SJSA1 (cell line): ENCODE results near the gene ADAT3. TPM values are rescaled to one million over a fixed set of nuclear protein-coding genes. Genes with fewer than 3 reads are reported as not detected.

ENCODE experiments used
- DNase-seq, 2 experiments: peaks; one replicate each; pipeline ENCODE4 v3.0.0-alpha.2; 2015 to 2020; ENCODE audit warnings: low spot score in 2 of 2, low read depth in 1 of 2
- H3K27ac ChIP-seq: fragments of 250-450 bp; sonication (Bioruptor Pico); 2 replicates; pipeline ENCODE4 v1.5.1; 2020; ENCODE audit warnings: mild to moderate bottlenecking, moderate library complexity
- H3K27me3 ChIP-seq: fragments of 250-450 bp; sonication (Bioruptor Pico); replicated peaks from 2 replicates; pipeline ENCODE4 v1.5.1; 2020; ENCODE audit warnings: mild to moderate bottlenecking, moderate library complexity
- H3K36me3 ChIP-seq: fragments of 250-450 bp; sonication (Bioruptor Pico); 2 replicates; pipeline ENCODE4 v1.5.1; 2020; ENCODE audit warnings: mild to moderate bottlenecking
- H3K4me1 ChIP-seq: fragments of 250-450 bp; sonication (Bioruptor Pico); replicated peaks from 2 replicates; pipeline ENCODE4 v1.6.1; 2021; ENCODE audit warnings: mild to moderate bottlenecking
- H3K4me3 ChIP-seq: fragments of 250-450 bp; sonication (Bioruptor Pico); 2 replicates; pipeline ENCODE4 v1.5.1; 2020; ENCODE audit warnings: mild to moderate bottlenecking
- H3K9me3 ChIP-seq: fragments of 250-450 bp; sonication (Bioruptor Pico); replicated peaks from 2 replicates; pipeline ENCODE4 v1.5.1; 2020; ENCODE audit warnings: mild to moderate bottlenecking
- total RNA-seq: library from RNA; depleted of rRNA; stranded (reverse); fragments of >200 nt; shearing (Covaris generic); gene quantifications from 2 replicates; pipeline ENCODE4 v1.2.3, GENCODE V29; 2014

ADAT3 gene
- total RNA-seq, 1 experiment from 2014 or later = 2.4 TPM

GRCh38 chr19:1918975-1919374, 13.8 kb downstream of the ADAT3 start:
- no peaks in the 10 kb centered on the region for H3K4me1 ChIP-seq
- H3K27ac ChIP-seq = no peak overlapping the region
- no peak overlapping the region for H3K4me3 ChIP-seq
- H3K36me3 ChIP-seq = peaks cover 47% of the 10 kb centered on the region
- H3K9me3 ChIP-seq = no peaks in the 10 kb centered on the region
- no peaks in the 10 kb centered on the region for H3K27me3 ChIP-seq
- DNase-seq = no peak

DNA sequence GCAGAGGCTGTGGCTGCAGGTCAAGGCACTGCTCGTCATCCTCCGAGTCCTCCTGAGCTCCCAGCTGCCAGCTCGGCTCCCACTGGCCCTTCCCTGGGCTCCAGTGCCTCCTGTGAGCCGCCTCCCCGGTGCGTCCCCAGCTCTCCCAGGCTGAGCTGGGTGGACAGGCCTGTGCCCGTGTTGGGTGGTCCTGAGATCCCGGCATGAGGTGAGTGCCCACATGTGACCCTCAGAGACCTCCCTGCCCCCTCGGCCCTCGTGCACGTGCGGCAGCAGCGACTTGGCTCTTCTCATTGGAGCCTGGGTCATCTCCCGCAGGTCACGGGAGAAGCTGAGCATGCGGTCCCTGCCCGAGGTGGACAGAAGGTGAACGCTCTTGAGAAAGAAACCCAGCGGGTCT, 15.4 kb downstream of the ADAT3 start:
- DNase-seq = no peak
- no peaks in the 10 kb centered on the region for H3K9me3 ChIP-seq
- no peak overlapping the region for H3K4me3 ChIP-seq
- H3K27ac ChIP-seq = no peak overlapping the region
- H3K36me3 ChIP-seq = peaks cover 56% of the 10 kb centered on the region
- no peaks in the 10 kb centered on the region for H3K27me3 ChIP-seq
- H3K4me1 ChIP-seq = no peaks in the 10 kb centered on the region

GRCh38 chr19:1921326-1921725, 16.1 kb downstream of the ADAT3 start:
- no peak overlapping the region for H3K27ac ChIP-seq
- H3K27me3 ChIP-seq = no peaks in the 10 kb centered on the region

GRCh38 chr19:1921825-1922224, 16.6 kb downstream of the ADAT3 start:
- Histone ChIP-seq H3K4me1 (no peaks in the 10 kb centered on the region), H3K27ac (no peak overlapping the region)

More at GRCh38 chr19:1921326-1921725, 16.1 kb downstream of the ADAT3 start:
- peaks cover 56% of the 10 kb centered on the region for H3K36me3 ChIP-seq
- H3K9me3 ChIP-seq = no peaks in the 10 kb centered on the region
- no peak for DNase-seq
- H3K4me1 ChIP-seq = no peaks in the 10 kb centered on the region
- no peak overlapping the region for H3K4me3 ChIP-seq

GRCh38 chr19:1922803-1923202, 17.6 kb downstream of the ADAT3 start:
- H3K9me3 ChIP-seq = no peaks in the 10 kb centered on the region

More at GRCh38 chr19:1921825-1922224, 16.6 kb downstream of the ADAT3 start:
- no peak overlapping the region for H3K4me3 ChIP-seq
- H3K9me3 ChIP-seq = no peaks in the 10 kb centered on the region
- H3K36me3 ChIP-seq = peaks cover 55% of the 10 kb centered on the region
- H3K27me3 ChIP-seq = no peaks in the 10 kb centered on the region
- no peak for DNase-seq

GRCh38 chr19:1923319-1923718, 18.1 kb downstream of the ADAT3 start:
- H3K4me1 ChIP-seq = no peaks in the 10 kb centered on the region
- no peaks in the 10 kb centered on the region for H3K27me3 ChIP-seq
- H3K36me3 ChIP-seq = peaks cover 44% of the 10 kb centered on the region
- DNase-seq = no peak
- H3K4me3 ChIP-seq = no peak overlapping the region
- H3K9me3 ChIP-seq = no peaks in the 10 kb centered on the region
- no peak overlapping the region for H3K27ac ChIP-seq

More at GRCh38 chr19:1922803-1923202, 17.6 kb downstream of the ADAT3 start:
- no peaks in the 10 kb centered on the region for H3K4me1 ChIP-seq
- H3K27ac ChIP-seq = no peak overlapping the region
- H3K36me3 ChIP-seq = peaks cover 49% of the 10 kb centered on the region
- no peak for DNase-seq
- H3K4me3 ChIP-seq = no peak overlapping the region
- H3K27me3 ChIP-seq = no peaks in the 10 kb centered on the region

DNA sequence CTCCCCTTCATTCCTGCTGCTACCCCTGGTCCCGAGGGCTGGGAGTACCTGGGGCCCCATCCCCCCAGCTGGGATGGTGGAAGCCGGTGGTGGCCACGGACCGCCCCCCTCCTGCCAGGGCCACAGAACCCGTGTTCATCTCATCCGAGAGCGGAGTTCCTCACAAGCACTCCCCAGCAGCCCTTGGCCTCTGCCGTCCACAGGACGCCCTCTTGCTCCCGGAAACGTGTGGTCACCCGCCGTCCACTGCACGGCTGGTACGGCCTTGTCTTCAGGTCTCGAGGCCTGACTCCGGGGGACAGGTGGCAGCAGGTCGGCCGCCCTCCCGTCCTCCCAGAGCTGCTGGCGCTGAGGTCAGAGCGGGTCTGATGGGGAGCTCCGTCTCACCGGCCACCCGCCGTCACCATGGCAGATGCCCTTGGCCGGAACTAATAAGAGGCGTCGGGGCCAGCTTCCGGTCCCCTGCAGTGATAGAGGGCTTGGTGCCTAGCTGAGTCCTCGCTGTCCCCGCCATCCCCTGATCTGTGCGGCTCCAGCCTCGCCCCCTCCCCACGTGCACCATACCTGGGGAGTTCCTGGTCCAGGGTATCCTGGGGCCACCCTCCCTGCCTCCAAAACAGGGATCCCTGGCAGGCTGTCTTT, 19.2 kb downstream of the ADAT3 start:
- H3K27ac ChIP-seq = no peak overlapping the region
- H3K4me1 ChIP-seq = peaks cover 3% of the 10 kb centered on the region; the same call in 1 of the 2 replicates
- H3K9me3 ChIP-seq = no peaks in the 10 kb centered on the region
- no peak for DNase-seq
- H3K36me3 ChIP-seq = peaks cover 39% of the 10 kb centered on the region
- H3K4me3 ChIP-seq = no peak overlapping the region
- H3K27me3 ChIP-seq = no peaks in the 10 kb centered on the region

DNA sequence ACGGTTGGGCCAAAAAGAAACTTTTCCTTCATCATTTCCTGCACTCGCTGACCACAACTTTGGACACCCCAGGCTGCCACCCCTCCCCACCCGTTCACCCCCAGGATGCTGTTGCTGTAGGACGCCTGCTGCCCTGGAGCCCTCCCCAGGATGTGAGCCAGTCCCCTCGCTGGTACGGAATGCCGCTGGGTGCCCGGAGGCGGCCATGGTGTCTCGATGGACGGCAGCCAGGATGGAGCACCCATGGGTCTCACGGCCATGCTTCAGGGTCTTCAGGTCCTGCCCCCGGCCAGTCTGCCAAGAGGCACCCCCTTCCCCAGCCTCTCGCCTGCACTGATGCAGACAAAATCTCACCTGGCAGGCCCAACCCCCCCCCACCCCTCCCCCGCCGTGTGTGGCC, 20.3 kb downstream of the ADAT3 start:
- Histone ChIP-seq H3K27ac (no peak overlapping the region), H3K4me1 (peaks cover 12% of the 10 kb centered on the region), H3K4me3 (no peak overlapping the region), H3K9me3 (no peaks in the 10 kb centered on the region), H3K27me3 (no peaks in the 10 kb centered on the region), H3K36me3 (peaks cover 31% of the 10 kb centered on the region)
- DNase-seq = no peak

- Histone ChIP-seq H3K9me3 (no peaks in the 10 kb centered on the region), H3K27me3 (no peaks in the 10 kb centered on the region), H3K4me1 (peaks cover 12% of the 10 kb centered on the region), H3K27ac (no peak overlapping the region), H3K4me3 (peak overlapping the region; percentile 18), H3K36me3 (peaks cover 11% of the 10 kb centered on the region)
- peak; percentile 65 to 77 for DNase-seq
These were observed 24.0 kb downstream of the ADAT3 start for GRCh38 chr19:1929021-1929742.

GRCh38 chr19:1931445-1931844, 26.2 kb downstream of the ADAT3 start:
- DNase-seq = no peak
- Histone ChIP-seq H3K27ac (no peak overlapping the region), H3K4me1 (peaks cover 12% of the 10 kb centered on the region), H3K27me3 (no peaks in the 10 kb centered on the region), H3K36me3 (no peaks in the 10 kb centered on the region), H3K9me3 (peaks cover 13% of the 10 kb centered on the region), H3K4me3 (no peak overlapping the region)

- H3K4me3 ChIP-seq = no peak overlapping the region
- H3K4me1 ChIP-seq = peaks cover 12% of the 10 kb centered on the region
- H3K27me3 ChIP-seq = no peaks in the 10 kb centered on the region
- DNase-seq = no peak
- H3K9me3 ChIP-seq = peaks cover 13% of the 10 kb centered on the region
- no peaks in the 10 kb centered on the region for H3K36me3 ChIP-seq
- no peak overlapping the region for H3K27ac ChIP-seq
These were observed 27.2 kb downstream of the ADAT3 start for GRCh38 chr19:1932395-1932794.

DNA sequence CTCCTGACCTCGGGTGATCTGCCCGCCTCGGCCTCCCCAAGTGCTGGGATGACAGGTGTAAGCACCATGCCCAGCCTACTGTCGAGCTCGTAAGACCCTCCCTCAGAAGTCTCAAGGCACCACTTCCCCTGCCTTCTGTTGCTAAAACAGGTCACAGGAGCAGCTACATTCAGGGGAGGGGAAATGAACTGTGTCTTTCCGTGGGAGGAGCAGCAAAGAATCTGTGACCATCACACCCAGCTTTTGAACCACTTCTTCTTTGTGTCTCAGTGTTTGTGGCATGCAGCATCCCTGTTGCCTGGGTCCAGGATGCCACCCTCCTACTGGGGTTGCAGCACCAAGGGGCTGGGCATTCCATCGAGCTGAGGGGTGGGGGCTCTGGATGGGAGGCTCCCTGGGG, 28.0 kb downstream of the ADAT3 start:
- H3K9me3 ChIP-seq = peaks cover 13% of the 10 kb centered on the region
- H3K27ac ChIP-seq = no peak overlapping the region
- peaks cover 12% of the 10 kb centered on the region for H3K4me1 ChIP-seq
- H3K27me3 ChIP-seq = no peaks in the 10 kb centered on the region
- no peak overlapping the region for H3K4me3 ChIP-seq
- no peaks in the 10 kb centered on the region for H3K36me3 ChIP-seq
- no peak for DNase-seq

DNA sequence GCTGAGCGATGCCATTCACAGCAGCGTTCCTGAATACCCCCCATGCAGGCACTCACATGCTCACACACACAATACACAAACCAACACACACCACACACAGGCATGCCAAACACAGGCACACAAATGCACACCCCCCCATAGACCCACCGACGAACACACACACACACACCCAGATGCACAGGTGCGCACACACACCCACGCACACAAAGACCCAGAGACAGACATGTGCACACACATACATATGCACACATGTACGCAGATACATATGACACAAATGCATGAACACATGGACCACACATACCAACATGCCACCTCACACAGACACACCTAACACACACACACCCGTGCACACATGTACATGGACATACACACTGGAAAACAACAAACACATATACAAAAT, 28.7 kb downstream of the ADAT3 start:
- Histone ChIP-seq H3K27ac (no peak overlapping the region), H3K9me3 (peaks cover 13% of the 10 kb centered on the region), H3K4me1 (peaks cover 12% of the 10 kb centered on the region), H3K36me3 (no peaks in the 10 kb centered on the region), H3K4me3 (no peak overlapping the region), H3K27me3 (no peaks in the 10 kb centered on the region)
- DNase-seq = no peak

- H3K36me3 ChIP-seq = peaks cover 3% of the 10 kb centered on the region
- no peak overlapping the region for H3K27ac ChIP-seq
- no peak overlapping the region for H3K4me3 ChIP-seq
- H3K27me3 ChIP-seq = no peaks in the 10 kb centered on the region
- peaks cover 13% of the 10 kb centered on the region for H3K9me3 ChIP-seq
- no peak for DNase-seq
- H3K4me1 ChIP-seq = peaks cover 10% of the 10 kb centered on the region
These were observed 30.4 kb downstream of the ADAT3 start for GRCh38 chr19:1935484-1936208.
